K562 (cell line): Measurements from ENCODE around the gene STMN3. TPM values are rescaled to one million over a fixed set of nuclear protein-coding genes. Genes with fewer than 3 reads are reported as not detected.

Experiments used
- ATAC-seq: fragments of 200-7000 bp; cut with Tn5 transposase; 3 replicates; pipeline ENCODE4 v1.9.1; 2020; ENCODE audit warnings: moderate library complexity
- BruUV-seq: library from RNA; stranded (reverse); fragments of 400-500 nt; replicated peaks from 2 replicates; lab custom pipeline; 2021; lab: Mats Ljungman, UMichigan
- CTCF ChIA-PET: fragments of 300-600 bp; formaldehyde crosslinking; extraction: SDS; loops from one replicate; lab custom pipeline; 2021; ENCODE audit warnings: low intra/inter-chr PET ratio; lab: Yijun Ruan, JAX
- POLR2A ChIA-PET: fragments of 300-600, 350-650 bp; sonication (Branson Sonifier 250); formaldehyde crosslinking; extraction: SDS; loops from one replicate; lab custom pipeline; 2021; ENCODE audit warnings: antibody characterized with exemption, inconsistent platforms; lab: Yijun Ruan, JAX
- DNase-seq, 4 experiments: peaks; one replicate each; pipeline versions ENCODE4 v3.0.0 to v3.0.0-alpha.2; 2011 to 2018; ENCODE audit warnings: low spot score in 3 of 4, mixed read lengths in 3 of 4; ENCODE audit errors: extremely low read depth in 1 of 4
- FAIRE-seq: peaks from 2 replicates; lab custom pipeline; 2011; peaks lifted over from hg19 to GRCh38; lab: Jason Lieb, UNC
- H2AFZ ChIP-seq: 2 replicates; pipeline ENCODE4 v1.6.0; 2011; ENCODE audit warnings: low read depth, low read length, control low read depth, inconsistent platforms
- H3K27ac ChIP-seq: fragments of 200-600 bp; 3 replicates; pipeline ENCODE4 v1.8.0; 2011; ENCODE audit warnings: low read depth, mild to moderate bottlenecking, control low read depth, inconsistent platforms, low read length, moderate library complexity, mixed read lengths; ENCODE audit errors: extremely low read depth
- H3K27me3 ChIP-seq, 2 experiments: fragments of 300-600 bp in 1 of 2; 2 replicates in 1 of 2; 3 replicates in 1 of 2; pipeline versions ENCODE4 v1.6.0 to v1.8.0; 2011; ENCODE audit warnings: inconsistent platforms in 2 of 2, low read length in 2 of 2, mild to moderate bottlenecking in 1 of 2, mixed read lengths in 1 of 2, moderate library complexity in 1 of 2; ENCODE audit not compliant: control insufficient read depth in 2 of 2, insufficient read depth in 2 of 2
- H3K36me3 ChIP-seq: fragments of 300-600 bp; 3 replicates; pipeline ENCODE4 v1.8.0; 2011; ENCODE audit warnings: mild to moderate bottlenecking, low read length, inconsistent platforms; ENCODE audit not compliant: control insufficient read depth, insufficient read depth
- H3K4me1 ChIP-seq, 2 experiments: fragments of 200-600 bp in 1 of 2; replicated peaks in 1 of 2; 2 replicates in 1 of 2; 3 replicates in 1 of 2; pipeline versions ENCODE4 v1.5.1 to v1.8.0; 2011; ENCODE audit warnings: inconsistent platforms in 2 of 2, low read length in 2 of 2, mild to moderate bottlenecking in 1 of 2, mixed read lengths in 1 of 2, moderate library complexity in 1 of 2; ENCODE audit not compliant: control insufficient read depth in 2 of 2, insufficient read depth in 2 of 2
- H3K4me2 ChIP-seq: 2 replicates; pipeline ENCODE4 v1.6.1; 2011; ENCODE audit warnings: low read length, control low read depth, inconsistent platforms, mixed read lengths; ENCODE audit not compliant: insufficient read depth
- H3K4me3 ChIP-seq: fragments of 200-600 bp; sonication (generic), shearing (Covaris generic); 2 replicates; pipeline ENCODE4 v1.5.1; 2016; ENCODE audit warnings: control low read depth, inconsistent platforms
- H3K79me2 ChIP-seq: fragments of 200-600 bp; 3 replicates; pipeline ENCODE4 v1.8.0; 2011; ENCODE audit warnings: low read length, inconsistent platforms; ENCODE audit not compliant: control insufficient read depth, insufficient read depth
- H3K9ac ChIP-seq, 2 experiments: 2 replicates each; pipeline versions ENCODE4 v1.6.0 to v1.6.1; 2011; ENCODE audit warnings: low read depth in 2 of 2, low read length in 2 of 2, control low read depth in 1 of 2, inconsistent platforms in 1 of 2, mild to moderate bottlenecking in 1 of 2, mixed read lengths in 1 of 2; ENCODE audit not compliant: insufficient read depth in 1 of 2
- H3K9me1 ChIP-seq: one replicate; pipeline ENCODE4 v1.6.0; 2011; ENCODE audit warnings: inconsistent platforms, mild to moderate bottlenecking, low read length, moderate library complexity; ENCODE audit not compliant: control insufficient read depth, insufficient read depth
- H3K9me3 ChIP-seq: replicated peaks from 2 replicates; pipeline ENCODE4 v1.5.1; 2011; ENCODE audit warnings: low read depth, low read length, inconsistent platforms; ENCODE audit not compliant: control insufficient read depth, insufficient read depth
- H4K20me1 ChIP-seq: replicated peaks from 2 replicates; pipeline ENCODE4 v1.6.1; 2011; ENCODE audit warnings: low read length, inconsistent platforms, mixed read lengths; ENCODE audit not compliant: control insufficient read depth, insufficient read depth
- ADNP ChIP-seq: fragments of 200-800 bp; sonication (Bioruptor generic); IDR thresholded peaks from 2 replicates; pipeline ENCODE4 v1.6.1; 2016; ENCODE audit warnings: missing genetic modification characterization, missing compliant biosample characterization
- CREBBP ChIP-seq: IDR thresholded peaks from one replicate; pipeline ENCODE4 v1.6.1; 2012; ENCODE audit warnings: low read depth, mild to moderate bottlenecking, control low read depth, inconsistent platforms, low read length
- MCM2 ChIP-seq: fragments of 450-650 bp; IDR thresholded peaks from 2 replicates; pipeline ENCODE4 v1.6.1; 2017; ENCODE audit warnings: low read depth, mild to moderate bottlenecking
- NCOA6 ChIP-seq: fragments of 450-650 bp; IDR thresholded peaks from 2 replicates; pipeline ENCODE4 v1.6.1; 2017; ENCODE audit warnings: mild to moderate bottlenecking
- NFE2 ChIP-seq: IDR thresholded peaks from 2 replicates; pipeline ENCODE4 v1.6.1; 2014; ENCODE audit warnings: antibody characterized with exemption, low read depth
- PTTG1 ChIP-seq: fragments of 450-650 bp; IDR thresholded peaks from 2 replicates; pipeline ENCODE4 v1.6.1; 2016; ENCODE audit warnings: low read depth, mild to moderate bottlenecking, missing genetic modification characterization, missing compliant biosample characterization
- RNF2 ChIP-seq: sonication (generic); IDR thresholded peaks from 2 replicates; pipeline ENCODE4 v1.6.1; 2016
- SLC30A9 ChIP-seq: fragments of 250-450 bp; sonication (Bioruptor Pico); IDR thresholded peaks from 2 replicates; pipeline ENCODE4 v1.8.0; 2022; ENCODE audit warnings: mild to moderate bottlenecking, moderate library complexity
- YY1 ChIP-seq, 3 experiments: IDR thresholded peaks; 2 replicates each; pipeline ENCODE4 v1.6.1; 2011; ENCODE audit warnings: low read length in 2 of 3, mild to moderate bottlenecking in 2 of 3, moderate library complexity in 2 of 3, borderline replicate concordance in 1 of 3, control low read depth in 1 of 3, low read depth in 1 of 3; ENCODE audit not compliant: insufficient read depth in 3 of 3, insufficient replicate concordance in 2 of 3, control insufficient read depth in 1 of 3, insufficient read length in 1 of 3; ENCODE audit errors: extremely low read depth in 1 of 3
- WGBS: fragments of 100-300 bp; shearing (Covaris generic); methylation state at CpG from one replicate; pipeline ENCODE4 v1.1.6; 2016; ENCODE audit warnings: low coverage, mixed read lengths; ENCODE audit not compliant: insufficient coverage; ENCODE audit errors: missing lambda C conversion rate; 5-methylcytosine and 5-hydroxymethylcytosine counted together
- in situ Hi-C: fragments of 300-500 bp; cut with MboI; formaldehyde crosslinking; loops from 4 replicates; pipeline ENCODE4 v1.15.0; 2018; ENCODE audit warnings: inconsistent platforms, mixed read lengths
- intact Hi-C: fragments of 100-400 bp; cut with micrococcal nuclease; formaldehyde crosslinking; loops from 2 replicates; pipeline ENCODE4 v1.14.2; 2022
- polyA plus RNA-seq, 8 experiments: library from polyadenylated mRNA; depleted of rRNA in 4 of 8; stranded (reverse) in 5 of 8; unstranded in 3 of 8; fragments of >200 nt; fragmentation: Nextera tagmentation in 2 of 8; fragmentation: Illumina TruSeq in 1 of 8; extraction: Ambion mirVana in 2 of 8; extraction: Trizol in 1 of 8; gene quantifications; 2 replicates each; pipeline versions ENCODE4 v1.2.1 to v1.2.3, GENCODE V29; 2011 to 2014; ENCODE audit warnings: inconsistent platforms in 1 of 8, missing spikeins in 1 of 8
- total RNA-seq, 7 experiments: library from RNA; depleted of rRNA in 6 of 7; stranded (reverse); fragments of >200 nt in 6 of 7; fragmentation: Illumina TruSeq in 2 of 7; extraction: Trizol in 2 of 7; gene quantifications; 2 replicates each; pipeline versions ENCODE4 v1.2.1 to v1.2.3, GENCODE V29; 2011 to 2021; ENCODE audit warnings: low replicate concordance in 1 of 7

STMN3 gene
- total and polyA plus RNA-seq, 9 of the 15 experiments (the other 6 are each of a cell fraction or from before 2014, with no cell fraction given): 0.70 to 65.6 (median 29.4) TPM

DNA sequence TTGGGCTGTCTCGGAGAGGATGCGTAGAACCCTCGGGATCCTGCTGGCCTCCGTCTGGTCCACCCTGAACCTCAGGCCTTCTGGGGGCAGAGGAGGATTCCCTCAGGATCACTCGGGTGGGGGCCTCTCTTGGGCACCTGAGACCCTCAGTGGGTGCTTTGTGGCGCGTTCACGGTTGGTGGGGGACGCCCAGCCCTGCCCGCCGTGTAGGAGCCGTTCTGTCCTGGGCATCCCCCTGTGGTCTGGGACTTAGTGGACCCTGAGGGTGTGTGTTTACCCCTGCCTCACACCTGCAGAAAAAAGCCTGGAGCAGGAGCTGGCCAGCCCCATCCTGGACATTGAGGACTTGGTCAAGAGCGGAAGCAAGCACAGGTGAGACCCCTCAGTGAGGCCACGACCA lies 12.5 kb upstream of the STMN3 start:
- Histone ChIP-seq H3K9ac (no peak overlapping the region; a peak in 1 of 4 replicates), H4K20me1 (no peaks in the 10 kb centered on the region), H3K4me3 (no peak overlapping the region), H3K36me3 (peaks cover 85% of the 10 kb centered on the region; the same call in 2 of the 3 replicates), H2AFZ (no peak overlapping the region), H3K9me1 (peaks cover 3% of the 10 kb centered on the region), H3K4me1 (peaks cover 0 to 24% of the 10 kb centered on the region in 2 experiments; a peak in 1 of 5 replicates), H3K27me3 (no peaks in the 10 kb centered on the region), H3K79me2 (peaks cover 2% of the 10 kb centered on the region; the same call in 2 of the 3 replicates), H3K4me2 (no peak overlapping the region), H3K9me3 (no peaks in the 10 kb centered on the region), H3K27ac (no peak overlapping the region)
- FAIRE-seq (no peak), DNase-seq (no peak), ATAC-seq (no peak)
- intact Hi-C loops (no loop called here), in situ Hi-C loops (no loop called here)
- BruUV-seq: no TSS peak
- WGBS: 90% methylated on average over 12 of the region's 14 CpGs
- no peak for TF ChIP-seq RNF2
- no peak for TF ChIP-seq CREBBP
- no peak for TF ChIP-seq SLC30A9
- no peak for TF ChIP-seq PTTG1 (tag)
- TF ChIP-seq YY1 (IDR thresholded peaks at IDR 0.05; ENCODE audit: borderline replicate concordance in 1 of 3, control insufficient read depth in 1 of 3, extremely low read depth in 1 of 3, insufficient read depth in 3 of 3, insufficient read length in 1 of 3, insufficient replicate concordance in 2 of 3, low read depth in 1 of 3, low read length in 2 of 3): no peak
- TF ChIP-seq MCM2: no peak
- TF ChIP-seq NCOA6: no peak
- TF ChIP-seq NFE2: no peak
- no peak for TF ChIP-seq ADNP (tag)
- POLR2A ChIA-PET: interaction anchor here (1.2 to 1.3 kb wide), 2 partner anchors 11 to 21 kb away, joined by 3 to 4 read pairs; no protein-coding TSS in a partner anchor
- CTCF ChIA-PET: no interaction called here
